GM12878 (cell line): ENCODE measurements around the gene PRDM16. TPM values are rescaled to one million over a fixed set of nuclear protein-coding genes. Genes with fewer than 3 reads are reported as not detected.
"Not testable (repeated sequence)": the region's sequence is repeated elsewhere in the genome, so short reads cannot be mapped to it uniquely, and the experiment has no call there.

Experiments
- ATAC-seq: fragments of 200-7000 bp; cut with Tn5 transposase; 3 replicates; pipeline ENCODE4 v1.9.1; 2020; ENCODE audit warnings: mild to moderate bottlenecking, moderate library complexity
- BruUV-seq: library from RNA; stranded (reverse); fragments of 400-500 nt; replicated peaks from 2 replicates; lab custom pipeline; 2021; lab: Mats Ljungman, UMichigan
- CTCF ChIA-PET: fragments of 300-600 bp; sonication (Branson Sonifier 250); formaldehyde crosslinking; extraction: SDS; loops from one replicate; lab custom pipeline; 2021; ENCODE audit warnings: inconsistent platforms; lab: Yijun Ruan, JAX
- POLR2A ChIA-PET: fragments of 350-600 bp; formaldehyde crosslinking; extraction: SDS; loops from one replicate; lab custom pipeline; 2021; ENCODE audit warnings: inconsistent platforms; lab: Charles Lee
- RAD21 ChIA-PET: fragments of 300-600 bp; sonication (Branson Sonifier 250); formaldehyde crosslinking; loops from one replicate; lab custom pipeline; 2023; ENCODE audit warnings: antibody characterized with exemption; ENCODE audit not compliant: unreplicated experiment; lab: Charles Lee
- SMC1A ChIA-PET: fragments of 300-600 bp; sonication (Branson Sonifier 250); formaldehyde crosslinking; loops from one replicate; lab custom pipeline; 2023; ENCODE audit not compliant: unreplicated experiment, uncharacterized antibody; lab: Charles Lee
- DNase-seq: peaks from one replicate; pipeline ENCODE4 v3.0.0-alpha.2; 2011; ENCODE audit warnings: low read depth, low spot score
- FAIRE-seq: peaks from 3 replicates; lab custom pipeline; 2011; peaks lifted over from hg19 to GRCh38; lab: Jason Lieb, UNC
- H2AFZ ChIP-seq: 2 replicates; pipeline ENCODE4 v1.6.0; 2011; ENCODE audit warnings: low read depth, low read length, control low read depth; ENCODE audit not compliant: control insufficient read depth
- H3K27ac ChIP-seq: 2 replicates; pipeline ENCODE4 v1.5.1; 2011; ENCODE audit warnings: control low read depth; ENCODE audit not compliant: control insufficient read depth, insufficient read depth
- H3K27me3 ChIP-seq, 2 experiments: replicated peaks in 1 of 2; 2 replicates each; pipeline versions ENCODE4 v1.6.0 to v1.6.1; 2011; ENCODE audit warnings: low read length in 1 of 2; ENCODE audit not compliant: control insufficient read depth in 2 of 2, insufficient read depth in 2 of 2
- H3K36me3 ChIP-seq, 2 experiments: 2 replicates each; pipeline ENCODE4 v1.5.1; 2011; ENCODE audit warnings: low read length in 1 of 2; ENCODE audit not compliant: control insufficient read depth in 2 of 2, insufficient read depth in 2 of 2
- H3K4me1 ChIP-seq: 2 replicates; pipeline ENCODE4 v1.6.1; 2011; ENCODE audit warnings: mild to moderate bottlenecking, low read length, moderate library complexity, mixed read lengths; ENCODE audit not compliant: control insufficient read depth, insufficient read depth
- H3K4me2 ChIP-seq: 2 replicates; pipeline ENCODE4 v1.6.0; 2011; ENCODE audit warnings: control low read depth; ENCODE audit not compliant: control insufficient read depth, insufficient read depth
- H3K4me3 ChIP-seq: fragments of 200-600 bp; sonication (generic); 2 replicates; pipeline ENCODE4 v1.5.1; 2016
- H3K79me2 ChIP-seq: 2 replicates; pipeline ENCODE4 v1.6.0; 2011; ENCODE audit warnings: low read length; ENCODE audit not compliant: control insufficient read depth, insufficient read depth
- H3K9ac ChIP-seq: 2 replicates; pipeline ENCODE4 v1.8.0; 2011; ENCODE audit warnings: low read length, control low read depth, mixed read lengths; ENCODE audit not compliant: control insufficient read depth, insufficient read depth
- H3K9me3 ChIP-seq: replicated peaks from 3 replicates; pipeline ENCODE4 v1.5.1; 2011; ENCODE audit warnings: mild to moderate bottlenecking, low read length; ENCODE audit not compliant: control insufficient read depth, insufficient read depth
- H4K20me1 ChIP-seq: 2 replicates; pipeline ENCODE4 v1.6.0; 2011; ENCODE audit not compliant: control insufficient read depth, insufficient read depth
- WGBS: methylation state at CpG from one replicate; pipeline ENCODE4 v1.1.6; 2016; ENCODE audit warnings: low lambda C conversion rate; ENCODE audit not compliant: insufficient replicate concordance, insufficient coverage; ENCODE audit errors: missing lambda C conversion rate; 5-methylcytosine and 5-hydroxymethylcytosine counted together
- in situ Hi-C: fragments of 300-500 bp; cut with MboI; formaldehyde crosslinking; loops from 9 replicates; pipeline ENCODE4 v1.14.3; 2018; ENCODE audit warnings: mixed read lengths
- intact Hi-C: fragments of 100-400 bp; cut with micrococcal nuclease; formaldehyde crosslinking; loops from one replicate; pipeline ENCODE4 v1.14.2; 2022; ENCODE audit not compliant: unreplicated experiment
- polyA plus RNA-seq, 11 experiments: library from polyadenylated mRNA; depleted of rRNA in 4 of 11; unstranded in 6 of 11; stranded (reverse) in 5 of 11; fragments of >200 nt; fragmentation: Nextera tagmentation in 4 of 11; fragmentation: Illumina TruSeq in 1 of 11; extraction: Ambion mirVana in 4 of 11; extraction: Trizol in 1 of 11; gene quantifications; 1 replicate in 1 of 11; 2 replicates in 10 of 11; pipeline versions ENCODE4 v1.2.1 to v1.2.3, GENCODE V29; 2011 to 2016; ENCODE audit warnings: inconsistent platforms in 2 of 11, missing spikeins in 2 of 11, low read depth in 1 of 11
- total RNA-seq, 4 experiments: library from RNA; depleted of rRNA in 3 of 4; stranded (reverse); fragments of >200 nt in 3 of 4; fragmentation: Illumina TruSeq in 1 of 4; extraction: Trizol in 1 of 4; gene quantifications; 2 replicates each; pipeline versions ENCODE4 v1.2.1 to v1.2.3, GENCODE V29; 2013 to 2021
- TF ChIP-seq, protein P1 (sequence below): IDR thresholded peaks from 2 replicates; pipeline ENCODE4 v1.6.1; 2012; ENCODE audit warnings: improper control_type of control experiment, low read depth, low read length; ENCODE audit not compliant: insufficient replicate concordance

PRDM16 gene
- total and polyA plus RNA-seq, 10 of the 15 experiments (the other 5 are each of a cell fraction or from before 2014, with no cell fraction given) = 0.03 TPM; not detected in 9

DNA sequence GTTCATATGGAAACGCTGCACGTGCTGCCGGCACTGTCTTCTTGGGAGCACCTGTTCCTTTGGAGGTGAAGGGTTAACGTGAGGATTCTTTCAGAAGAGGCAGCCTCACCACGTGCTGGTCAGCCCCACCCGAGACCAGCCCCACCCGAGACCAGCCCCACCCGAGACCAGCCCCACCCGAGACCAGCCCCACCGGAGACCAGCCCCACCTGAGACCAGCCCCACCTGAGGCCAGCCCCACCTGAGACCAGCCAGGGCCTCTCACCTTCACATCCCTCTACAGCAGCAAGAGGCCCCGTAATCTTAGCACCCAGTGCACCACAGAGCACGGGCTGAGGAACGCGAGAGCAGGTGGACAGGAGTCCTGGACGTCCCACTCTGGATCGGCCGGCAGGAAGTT is 18.0 kb downstream of the PRDM16 start (continued):
- TF ChIP-seq, protein P1, sequence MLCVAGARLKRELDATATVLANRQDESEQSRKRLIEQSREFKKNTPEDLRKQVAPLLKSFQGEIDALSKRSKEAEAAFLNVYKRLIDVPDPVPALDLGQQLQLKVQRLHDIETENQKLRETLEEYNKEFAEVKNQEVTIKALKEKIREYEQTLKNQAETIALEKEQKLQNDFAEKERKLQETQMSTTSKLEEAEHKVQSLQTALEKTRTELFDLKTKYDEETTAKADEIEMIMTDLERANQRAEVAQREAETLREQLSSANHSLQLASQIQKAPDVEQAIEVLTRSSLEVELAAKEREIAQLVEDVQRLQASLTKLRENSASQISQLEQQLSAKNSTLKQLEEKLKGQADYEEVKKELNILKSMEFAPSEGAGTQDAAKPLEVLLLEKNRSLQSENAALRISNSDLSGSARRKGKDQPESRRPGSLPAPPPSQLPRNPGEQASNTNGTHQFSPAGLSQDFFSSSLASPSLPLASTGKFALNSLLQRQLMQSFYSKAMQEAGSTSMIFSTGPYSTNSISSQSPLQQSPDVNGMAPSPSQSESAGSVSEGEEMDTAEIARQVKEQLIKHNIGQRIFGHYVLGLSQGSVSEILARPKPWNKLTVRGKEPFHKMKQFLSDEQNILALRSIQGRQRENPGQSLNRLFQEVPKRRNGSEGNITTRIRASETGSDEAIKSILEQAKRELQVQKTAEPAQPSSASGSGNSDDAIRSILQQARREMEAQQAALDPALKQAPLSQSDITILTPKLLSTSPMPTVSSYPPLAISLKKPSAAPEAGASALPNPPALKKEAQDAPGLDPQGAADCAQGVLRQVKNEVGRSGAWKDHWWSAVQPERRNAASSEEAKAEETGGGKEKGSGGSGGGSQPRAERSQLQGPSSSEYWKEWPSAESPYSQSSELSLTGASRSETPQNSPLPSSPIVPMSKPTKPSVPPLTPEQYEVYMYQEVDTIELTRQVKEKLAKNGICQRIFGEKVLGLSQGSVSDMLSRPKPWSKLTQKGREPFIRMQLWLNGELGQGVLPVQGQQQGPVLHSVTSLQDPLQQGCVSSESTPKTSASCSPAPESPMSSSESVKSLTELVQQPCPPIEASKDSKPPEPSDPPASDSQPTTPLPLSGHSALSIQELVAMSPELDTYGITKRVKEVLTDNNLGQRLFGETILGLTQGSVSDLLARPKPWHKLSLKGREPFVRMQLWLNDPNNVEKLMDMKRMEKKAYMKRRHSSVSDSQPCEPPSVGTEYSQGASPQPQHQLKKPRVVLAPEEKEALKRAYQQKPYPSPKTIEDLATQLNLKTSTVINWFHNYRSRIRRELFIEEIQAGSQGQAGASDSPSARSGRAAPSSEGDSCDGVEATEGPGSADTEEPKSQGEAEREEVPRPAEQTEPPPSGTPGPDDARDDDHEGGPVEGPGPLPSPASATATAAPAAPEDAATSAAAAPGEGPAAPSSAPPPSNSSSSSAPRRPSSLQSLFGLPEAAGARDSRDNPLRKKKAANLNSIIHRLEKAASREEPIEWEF = no peak

GRCh38 chr1:3087946-3088668 is 19.1 kb downstream of the PRDM16 start:
- CTCF ChIA-PET, H3K4me3 ChIP-seq, H3K79me2 ChIP-seq, H3K36me3 ChIP-seq, BruUV-seq, in situ Hi-C loops, intact Hi-C loops, H3K9me3 ChIP-seq, H3K27me3 ChIP-seq, H4K20me1 ChIP-seq, H2AFZ ChIP-seq, H3K4me1 ChIP-seq, DNase-seq, H3K9ac ChIP-seq, ATAC-seq, H3K4me2 ChIP-seq, RAD21 ChIA-PET, H3K27ac ChIP-seq, POLR2A ChIA-PET, FAIRE-seq, SMC1A ChIA-PET: not testable (repeated sequence)
- 70% methylated on average over 18 of the region's 20 CpGs for WGBS
